HG03565 (cell line): ENCODE data around the gene RORC.
"Not testable (repeated sequence)": the region's sequence is repeated elsewhere in the genome, so short reads cannot be mapped to it uniquely, and the experiment has no call there.

ENCODE experiments used
- ATAC-seq: cut with Tn5 transposase; IDR thresholded peaks from one replicate; pipeline ENCODE4 v1.9.1; 2021; ENCODE audit warnings: mild to moderate bottlenecking, moderate library complexity; ENCODE audit not compliant: unreplicated experiment

Gene RORC

DNA sequence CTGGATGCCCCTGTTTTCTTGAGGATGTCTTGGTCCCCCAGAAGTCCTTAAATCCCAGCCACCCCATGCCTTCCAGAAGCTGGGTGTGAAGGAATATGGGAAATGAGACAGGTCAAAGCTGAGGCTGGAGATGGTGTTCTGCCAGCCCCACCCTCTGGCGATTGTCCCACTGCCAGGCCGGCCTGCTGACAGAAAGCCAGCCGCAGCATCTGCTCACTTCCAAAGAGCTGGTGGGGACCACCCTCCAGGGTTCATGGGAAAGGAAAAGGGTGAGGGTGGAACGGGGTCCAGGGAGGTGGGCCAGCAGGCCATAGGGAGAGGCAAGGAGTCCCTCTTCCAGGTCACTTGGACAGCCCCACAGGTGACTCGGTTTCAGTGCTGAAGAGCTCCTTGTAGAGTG is 24.5 kb downstream of the RORC start:
- no peak for ATAC-seq

DNA sequence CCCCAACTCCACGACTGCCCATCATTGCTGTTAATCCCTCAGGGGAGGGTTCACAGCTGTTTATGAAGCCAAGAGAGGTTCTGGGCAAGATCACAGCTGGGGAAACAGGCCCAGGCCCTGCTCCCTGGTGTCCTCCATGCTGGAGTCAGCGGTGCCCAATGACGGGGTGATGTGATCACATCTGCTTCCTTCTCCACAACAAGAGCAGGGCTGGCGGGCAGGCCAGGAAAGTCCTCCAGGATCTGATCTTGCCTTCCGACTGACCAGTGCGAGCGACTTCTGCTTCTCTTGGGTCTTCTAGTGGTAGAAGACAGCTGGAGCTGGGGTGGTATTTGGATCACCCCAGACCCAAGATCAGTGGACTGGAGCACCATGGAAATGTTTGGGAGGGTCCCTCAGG is 25.4 kb downstream of the RORC start:
- no peak for ATAC-seq

- ATAC-seq = no peak
Observed at GRCh38 chr1:151805066-151805820, 26.4 kb downstream of the RORC start, which contains the start of gene LINGO4. LINGO4 (minus strand) TSS chr1:151805419; CDS start chr1:151802704, 2,715 bp downstream.

DNA sequence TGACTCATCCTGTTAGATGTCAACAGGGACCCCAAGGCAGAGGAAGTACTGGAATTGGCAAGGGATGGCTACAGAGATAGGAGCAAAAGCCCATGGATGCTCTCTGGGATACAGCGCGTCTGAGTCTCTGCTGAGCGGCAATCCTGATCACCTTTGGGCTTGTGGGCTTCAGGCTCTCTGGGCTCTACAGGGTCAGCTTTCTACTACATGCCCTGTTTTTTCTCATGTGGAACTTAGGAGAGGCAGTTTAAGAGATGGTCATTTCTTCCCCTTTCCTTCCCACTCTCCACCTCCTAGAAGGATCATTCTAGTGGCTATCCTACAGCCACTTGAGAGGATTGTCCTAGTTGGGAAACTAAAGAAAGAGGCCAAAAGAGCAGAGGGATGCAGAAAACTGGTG is 27.7 kb downstream of the RORC start:
- no peak for ATAC-seq

GRCh38 chr1:151803164-151803563 is 28.4 kb downstream of the RORC start:
- ATAC-seq = no peak

DNA sequence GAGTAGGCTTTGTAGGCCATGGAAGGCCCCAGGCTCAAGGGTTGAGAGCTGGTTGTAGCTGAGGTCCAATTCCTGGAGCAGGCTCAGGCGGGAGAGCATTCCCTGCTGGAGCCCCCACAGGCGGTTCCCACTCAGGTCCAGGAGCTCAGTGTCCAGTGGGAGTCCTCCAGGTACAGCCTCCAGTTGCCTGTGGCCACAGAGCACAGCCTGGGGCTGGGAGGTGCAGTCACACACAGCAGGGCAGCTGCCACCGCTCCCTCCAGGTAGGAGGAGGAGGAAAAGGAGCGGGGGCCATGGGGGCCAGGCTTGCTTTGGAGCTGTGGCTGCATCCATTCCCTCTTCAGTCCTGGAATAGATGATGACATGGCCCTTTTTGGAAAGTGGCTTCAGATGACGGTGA is 29.2 kb downstream of the RORC start:
- no peak for ATAC-seq

DNA sequence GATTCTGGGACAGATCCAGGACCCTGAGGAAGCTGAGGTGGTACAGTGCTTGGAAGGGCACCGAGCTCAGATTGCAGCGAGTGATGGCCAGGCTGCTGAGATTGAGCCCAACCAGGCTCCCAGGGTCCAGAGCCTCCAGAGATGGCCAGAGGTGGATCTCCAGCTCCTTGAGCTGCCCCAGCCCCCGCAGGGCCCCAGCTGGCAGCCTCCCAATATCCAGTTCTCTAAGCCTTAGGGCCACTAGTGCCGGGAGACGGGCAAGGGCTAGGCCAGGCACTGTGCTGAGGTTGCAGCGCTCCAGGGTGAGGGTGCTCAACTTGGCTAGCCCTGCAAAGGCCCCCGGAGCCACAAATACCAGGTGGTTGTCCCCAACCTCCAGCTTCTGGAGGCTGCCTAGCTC is 29.8 kb downstream of the RORC start:
- no peak for ATAC-seq

DNA sequence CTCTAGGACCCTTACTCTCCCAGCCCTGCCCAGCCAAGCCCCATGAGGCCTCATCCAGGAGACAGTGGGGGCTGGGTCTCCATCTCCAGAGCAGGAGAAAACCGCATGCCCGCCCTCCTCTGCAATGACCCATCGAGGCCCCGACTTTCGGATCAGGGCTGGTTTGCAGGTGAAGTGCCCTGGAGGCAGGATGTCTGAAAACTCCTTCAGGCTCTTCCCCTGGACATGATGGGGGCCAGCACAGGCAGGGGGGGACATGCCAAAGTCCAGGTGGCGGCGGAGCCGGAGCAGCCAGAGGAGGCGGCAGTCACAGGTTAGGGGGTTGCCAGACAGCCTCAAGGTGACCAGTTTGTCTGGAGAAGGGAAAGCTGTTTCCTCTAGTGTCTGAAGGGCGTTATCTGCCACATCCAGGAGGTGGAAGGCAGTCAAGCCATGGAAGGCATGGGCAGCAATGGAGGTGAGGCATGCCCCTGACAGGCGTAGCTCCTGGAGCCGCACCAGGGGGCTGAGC is 30.2 kb downstream of the RORC start:
- ATAC-seq = no peak

GRCh38 chr1:151800830-151801229 is 30.8 kb downstream of the RORC start:
- ATAC-seq = no peak

DNA sequence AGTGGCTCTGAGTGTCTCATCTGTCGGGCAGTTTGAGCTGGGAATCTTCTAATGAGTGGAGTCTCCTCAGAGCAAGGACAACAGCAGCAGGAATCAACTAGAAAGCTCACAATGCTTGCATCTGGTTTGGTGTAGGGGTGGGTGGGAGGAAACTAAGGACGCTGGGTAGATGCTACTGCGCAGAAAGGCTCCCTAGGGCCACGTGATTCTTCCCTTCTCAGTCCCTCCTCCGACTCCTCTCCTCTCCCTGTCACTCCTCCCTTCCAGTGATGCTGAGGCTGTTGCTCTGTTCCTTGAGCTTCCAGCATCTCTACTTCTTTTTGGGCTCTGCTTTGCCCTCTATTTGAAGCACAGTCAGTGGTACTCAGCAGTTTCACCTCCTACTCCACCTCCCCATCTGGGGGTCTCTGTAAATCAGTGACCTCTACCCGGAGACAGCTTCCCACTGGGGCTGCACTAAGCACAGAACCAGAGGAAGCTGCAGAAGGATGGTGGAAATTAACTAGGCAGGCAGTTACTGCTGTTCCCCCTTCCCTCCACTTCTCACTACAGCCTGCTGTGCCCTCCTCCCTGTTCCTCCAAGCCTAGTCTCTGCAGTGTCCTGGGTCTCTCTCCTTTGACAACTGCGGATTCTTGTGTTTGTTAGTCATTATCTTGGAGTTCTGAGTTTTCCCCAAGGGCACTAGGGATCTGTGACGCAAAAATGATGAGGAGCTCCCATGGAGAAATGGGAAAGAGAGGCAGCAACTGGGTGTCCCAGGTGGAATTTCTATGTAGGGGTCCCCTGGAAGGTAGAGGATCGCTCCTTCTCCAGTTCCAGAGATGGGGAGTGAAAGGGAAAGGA is 32.2 kb downstream of the RORC start:
- no peak for ATAC-seq

GRCh38 chr1:151798571-151798970 is 33.0 kb downstream of the RORC start:
- no peak for ATAC-seq

- ATAC-seq = peak; percentile 6
Observed at GRCh38 chr1:151790940-151791651, 40.5 kb downstream of the RORC start.

GRCh38 chr1:151790071-151790939 is 41.3 kb downstream of the RORC start, which contains the start of gene TDRKH:
TDRKH (minus strand) TSS chr1:151790500; CDS start chr1:151783022, 7,478 bp downstream.
- peak; percentile 94 for ATAC-seq

- ATAC-seq = no peak
Observed at GRCh38 chr1:151787689-151788088, 43.9 kb downstream of the RORC start.

GRCh38 chr1:151783796-151784195 is 47.8 kb downstream of the RORC start:
- no peak for ATAC-seq

- no peak for ATAC-seq
Observed at GRCh38 chr1:151782741-151783140, 48.9 kb downstream of the RORC start.

DNA sequence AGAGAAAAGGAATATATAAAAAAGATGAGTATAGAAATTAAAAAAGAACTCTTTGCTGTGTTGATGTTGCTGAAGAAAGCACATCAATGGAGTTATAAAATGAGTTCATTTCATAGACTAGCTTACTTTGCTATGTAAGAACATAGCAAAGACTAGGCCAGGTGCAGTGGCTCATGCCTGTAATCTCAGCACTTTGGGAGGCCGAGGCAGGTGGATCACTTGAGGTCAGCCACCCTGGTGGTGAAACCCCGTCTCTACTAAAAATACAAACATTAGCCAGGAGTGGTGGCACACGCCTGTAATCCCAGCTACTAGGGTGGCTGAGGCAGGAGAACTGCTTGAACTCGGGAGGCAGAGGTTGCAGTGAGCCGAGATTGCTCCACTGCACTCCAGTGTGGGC is 49.6 kb downstream of the RORC start:
- not testable (repeated sequence) for ATAC-seq

DNA sequence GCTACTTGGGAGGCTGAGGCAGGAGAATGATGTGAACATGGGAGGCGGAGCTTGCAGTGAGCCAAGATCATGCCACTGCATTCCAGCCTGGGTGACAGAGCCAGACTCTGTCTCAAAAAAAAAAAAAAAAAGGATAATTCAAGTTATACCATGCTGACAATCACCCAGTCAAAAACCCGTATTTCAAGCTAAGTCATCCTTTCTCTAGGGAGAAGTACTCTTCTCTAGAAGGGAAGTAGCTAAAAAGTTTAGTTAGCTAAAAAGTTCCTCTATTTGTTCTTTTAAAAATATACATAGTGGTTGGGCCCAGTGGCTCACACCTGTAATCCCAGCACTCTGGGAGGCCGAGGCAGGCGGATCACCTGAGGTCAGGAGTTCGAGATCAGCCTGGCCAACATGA is 50.9 kb downstream of the RORC start:
- not testable (repeated sequence) for ATAC-seq

GRCh38 chr1:151779852-151780251 is 51.8 kb downstream of the RORC start:
- ATAC-seq = no peak

DNA sequence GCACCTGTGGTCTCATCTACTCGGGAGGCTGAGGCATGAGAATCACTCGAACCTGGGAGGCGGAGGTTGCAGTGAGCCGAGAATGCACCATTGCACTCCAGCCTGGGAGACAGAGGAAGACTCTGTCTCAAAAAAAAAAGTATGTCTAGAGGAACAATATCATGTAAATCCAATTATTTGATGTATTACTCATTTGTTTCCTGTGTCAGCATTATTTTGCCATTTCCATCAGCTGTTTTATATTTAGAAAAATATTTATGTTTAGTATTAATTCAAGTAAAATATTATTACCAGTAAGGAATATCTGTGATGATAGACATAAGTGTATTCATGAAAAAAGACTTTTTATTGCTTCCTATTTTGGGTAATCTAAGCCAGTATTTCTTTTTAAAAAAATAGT is 54.3 kb downstream of the RORC start:
- no peak for ATAC-seq
